Left colon (tissue), 2 donors: ENCODE data around the gene ZNF564. TPM values are rescaled to one million over a fixed set of nuclear protein-coding genes. Genes with fewer than 3 reads are reported as not detected.

Source experiments
- total RNA-seq, 2 donors: library from RNA; stranded (reverse); fragmentation: NEBNext Ultra II Directional; extraction: Animal tissue kit (Norgen Biotek cat#: 25700); gene quantifications; one replicate each; pipeline ENCODE4 v1.2.1, GENCODE V29; 2021
- donor health status: DM: no; HTN: no; CAD: no.
- donor health status: DM: yes; HTN: yes; CAD: no.

The ZNF564 gene
- total RNA-seq, 2 donors from 2014 or later, result 21.1 to 21.5 TPM

Other genes starting within 250 kb of the ZNF564 start
- gene ZNF563, start 217.8 kb downstream of the ZNF564 start, total RNA-seq, result 1 to 10 TPM; 2.6 to 4.3 TPM
- gene ZNF442, start 185.8 kb downstream of the ZNF564 start, total RNA-seq, result 1 to 10 TPM; 1.6 to 2.4 TPM
- gene ZNF799, start 150.2 kb downstream of the ZNF564 start, total RNA-seq, result 1 to 10 TPM; 5.6 to 7.5 TPM
- 1 to 10 TPM; 6.0 to 7.4 TPM for gene ZNF443, start 110.5 kb downstream of the ZNF564 start, total RNA-seq
- gene ZNF709, start 66.7 kb downstream of the ZNF564 start, total RNA-seq, result 1 to 10 TPM; 1.3 to 2.5 TPM
- 10 to 100 TPM in 1 of 2 donors, 1 to 10 TPM in 1; 7.6 to 10.1 TPM for gene ZNF490, start 59.3 kb upstream of the ZNF564 start, total RNA-seq
- gene ZNF791, start 59.4 kb upstream of the ZNF564 start, total RNA-seq, result 10 to 100 TPM; 21.7 to 22.6 TPM
- 100 to 1,000 TPM in 1 of 2 donors, 10 to 100 TPM in 1; 77.9 to 116 TPM for gene MAN2B1, start 115.3 kb upstream of the ZNF564 start, total RNA-seq
- gene WDR83, start 115.3 kb upstream of the ZNF564 start, total RNA-seq, result 1 to 10 TPM; 6.6 to 8.3 TPM
- gene DHPS, start 130.4 kb upstream of the ZNF564 start, total RNA-seq, result 10 to 100 TPM; 68.4 to 74.7 TPM
- not detected for gene GNG14, start 136.5 kb upstream of the ZNF564 start, total RNA-seq
- 1 to 10 TPM; 6.2 to 7.0 TPM for gene FBXW9, start 145.1 kb upstream of the ZNF564 start, total RNA-seq
- 10 to 100 TPM; 39.5 to 74.0 TPM for gene TNPO2, start 172.4 kb upstream of the ZNF564 start, total RNA-seq
- 100 to 1,000 TPM; 144 to 162 TPM for gene TRIR, start 183.2 kb upstream of the ZNF564 start, total RNA-seq
- gene GET3, start 186.0 kb upstream of the ZNF564 start, total RNA-seq, result 10 to 100 TPM; 50.1 to 56.5 TPM
- gene BEST2, start 200.3 kb upstream of the ZNF564 start, total RNA-seq, result 100 to 1,000 TPM; 139 to 207 TPM
- 10 to 100 TPM; 58.3 to 83.1 TPM for gene HOOK2, start 224.1 kb upstream of the ZNF564 start, total RNA-seq
- gene JUNB, start 240.0 kb upstream of the ZNF564 start, total RNA-seq, result 100 to 1,000 TPM; 169 to 314 TPM